HG02798 (cell line): ENCODE measurements around the gene FAM184B.

Source experiments
- ATAC-seq: cut with Tn5 transposase; IDR thresholded peaks from one replicate; pipeline ENCODE4 v1.9.1; 2021; ENCODE audit warnings: mild to moderate bottlenecking; ENCODE audit not compliant: unreplicated experiment, poor library complexity

The FAM184B gene

GRCh38 chr4:17647176-17647806 lies 134.1 kb downstream of the FAM184B start:
- no peak for ATAC-seq

- no peak for ATAC-seq
Observed at GRCh38 chr4:17646693-17647092, 134.7 kb downstream of the FAM184B start.

- no peak for ATAC-seq
Observed at GRCh38 chr4:17642398-17642783, 139.0 kb downstream of the FAM184B start.

- ATAC-seq = no peak
Observed at GRCh38 chr4:17639136-17639535, 142.3 kb downstream of the FAM184B start.

- ATAC-seq = peak; percentile 88
Observed at GRCh38 chr4:17636696-17637622, 144.5 kb downstream of the FAM184B start.

GRCh38 chr4:17636341-17636695 lies 145.1 kb downstream of the FAM184B start:
- peak; percentile 14 for ATAC-seq

GRCh38 chr4:17635056-17635455 lies 146.4 kb downstream of the FAM184B start:
- no peak for ATAC-seq

GRCh38 chr4:17633600-17633999 lies 147.8 kb downstream of the FAM184B start:
- no peak for ATAC-seq

GRCh38 chr4:17630228-17630627 lies 151.2 kb downstream of the FAM184B start:
- no peak for ATAC-seq

GRCh38 chr4:17624821-17625220 lies 156.6 kb downstream of the FAM184B start:
- no peak for ATAC-seq

GRCh38 chr4:17623451-17624001 lies 157.9 kb downstream of the FAM184B start:
- ATAC-seq = no peak

GRCh38 chr4:17619416-17620105 lies 161.9 kb downstream of the FAM184B start:
- ATAC-seq = no peak

- no peak for ATAC-seq
Observed at GRCh38 chr4:17618926-17619325, 162.5 kb downstream of the FAM184B start.

GRCh38 chr4:17616283-17616682 lies 165.1 kb downstream of the FAM184B start:
- ATAC-seq = no peak

- peak; percentile 97 for ATAC-seq
Observed at GRCh38 chr4:17614416-17615299, 166.8 kb downstream of the FAM184B start, which contains the start of gene MED28. Gene MED28, plus strand, starts transcription at chr4:17614641. Its CDS starts 14 bp downstream, at chr4:17614655.

- ATAC-seq = peak; percentile 55
Observed at GRCh38 chr4:17613761-17614415, 167.5 kb downstream of the FAM184B start.

GRCh38 chr4:17605236-17605635 lies 176.2 kb downstream of the FAM184B start:
- no peak for ATAC-seq

- ATAC-seq = no peak
Observed at GRCh38 chr4:17599826-17600225, 181.6 kb downstream of the FAM184B start.

GRCh38 chr4:17597517-17597916 lies 183.9 kb downstream of the FAM184B start:
- ATAC-seq = no peak
